ENCODE measurements around the gene LRP2. TPM values are rescaled to one million over a fixed set of nuclear protein-coding genes. Genes with fewer than 3 reads are reported as not detected.
A peak's percentile ranks its signal among the peaks of the same experiment; 100 is the strongest.

Gene LRP2
- total RNA-seq, 1 donor from 2014 or later: 54.2 TPM

DNA sequence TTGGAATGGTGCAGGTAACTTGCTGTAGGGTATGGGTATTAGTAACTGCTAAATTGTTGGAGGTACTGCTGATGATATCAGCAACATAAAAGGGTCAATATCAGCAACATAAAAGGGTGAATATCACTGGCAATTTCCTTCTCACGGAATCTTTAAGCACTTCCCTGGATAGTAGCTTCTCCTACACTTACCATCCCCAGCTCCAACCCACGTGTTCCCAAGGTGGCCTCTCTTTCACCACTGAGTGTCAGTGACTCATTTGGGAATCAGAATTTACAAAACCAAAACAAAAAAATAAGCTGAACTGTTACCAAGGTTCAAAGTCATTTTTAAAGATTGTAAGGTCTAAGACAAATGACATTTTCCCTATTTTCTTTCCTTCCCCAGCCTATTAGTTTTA is 70.8 kb downstream of the LRP2 start:
- peaks cover 9% of the 10 kb centered on the region for H3K4me1 Mint-ChIP-seq
- no peaks in the 10 kb centered on the region for H3K27me3 Mint-ChIP-seq (ENCODE audit: low read depth)
- no peak overlapping the region for H3K4me3 Mint-ChIP-seq

DNA sequence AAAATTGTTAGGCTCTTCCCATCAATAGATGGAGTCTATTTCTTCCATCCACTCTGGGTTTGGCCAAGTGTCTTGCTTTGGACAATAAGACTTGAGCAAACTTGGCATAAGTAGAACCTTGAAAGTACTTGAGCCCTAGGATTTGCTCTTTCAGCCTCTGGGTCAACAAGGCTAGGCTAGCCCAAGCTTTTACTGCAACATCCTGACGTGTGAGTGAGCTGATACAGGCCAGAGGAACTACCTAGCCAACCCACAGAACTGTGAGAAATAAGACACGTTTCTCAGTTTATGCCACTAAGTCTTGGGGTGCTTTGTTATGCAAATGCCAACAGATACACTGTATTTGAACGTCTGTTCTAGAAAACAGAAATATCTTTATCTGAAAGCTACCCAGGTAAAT is 71.9 kb downstream of the LRP2 start:
- Mint-ChIP-seq H3K36me3 (peaks cover 20% of the 10 kb centered on the region), H3K4me3 (no peak overlapping the region), H3K27me3 (ENCODE audit: low read depth) (no peaks in the 10 kb centered on the region), H3K9me3 (no peaks in the 10 kb centered on the region), H3K27ac (no peak overlapping the region), H3K4me1 (peaks cover 15% of the 10 kb centered on the region)
- no peak for DNase-seq (ENCODE audit: low spot score in 2 of 2, unreplicated experiment in 2 of 2)
- TF ChIP-seq, protein P1, sequence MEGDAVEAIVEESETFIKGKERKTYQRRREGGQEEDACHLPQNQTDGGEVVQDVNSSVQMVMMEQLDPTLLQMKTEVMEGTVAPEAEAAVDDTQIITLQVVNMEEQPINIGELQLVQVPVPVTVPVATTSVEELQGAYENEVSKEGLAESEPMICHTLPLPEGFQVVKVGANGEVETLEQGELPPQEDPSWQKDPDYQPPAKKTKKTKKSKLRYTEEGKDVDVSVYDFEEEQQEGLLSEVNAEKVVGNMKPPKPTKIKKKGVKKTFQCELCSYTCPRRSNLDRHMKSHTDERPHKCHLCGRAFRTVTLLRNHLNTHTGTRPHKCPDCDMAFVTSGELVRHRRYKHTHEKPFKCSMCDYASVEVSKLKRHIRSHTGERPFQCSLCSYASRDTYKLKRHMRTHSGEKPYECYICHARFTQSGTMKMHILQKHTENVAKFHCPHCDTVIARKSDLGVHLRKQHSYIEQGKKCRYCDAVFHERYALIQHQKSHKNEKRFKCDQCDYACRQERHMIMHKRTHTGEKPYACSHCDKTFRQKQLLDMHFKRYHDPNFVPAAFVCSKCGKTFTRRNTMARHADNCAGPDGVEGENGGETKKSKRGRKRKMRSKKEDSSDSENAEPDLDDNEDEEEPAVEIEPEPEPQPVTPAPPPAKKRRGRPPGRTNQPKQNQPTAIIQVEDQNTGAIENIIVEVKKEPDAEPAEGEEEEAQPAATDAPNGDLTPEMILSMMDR (IDR thresholded peaks at IDR 0.05; ENCODE audit: unreplicated experiment): no peak

More for the DNA sequence above, 70.8 kb downstream of the LRP2 start:
- peaks cover 20% of the 10 kb centered on the region for H3K36me3 Mint-ChIP-seq
- DNase-seq (ENCODE audit: low spot score in 2 of 2, unreplicated experiment in 2 of 2): no peak
- TF ChIP-seq, protein P1 (IDR thresholded peaks at IDR 0.05; ENCODE audit: unreplicated experiment): no peak
- H3K27ac Mint-ChIP-seq: no peak overlapping the region
- no peaks in the 10 kb centered on the region for H3K9me3 Mint-ChIP-seq

DNA sequence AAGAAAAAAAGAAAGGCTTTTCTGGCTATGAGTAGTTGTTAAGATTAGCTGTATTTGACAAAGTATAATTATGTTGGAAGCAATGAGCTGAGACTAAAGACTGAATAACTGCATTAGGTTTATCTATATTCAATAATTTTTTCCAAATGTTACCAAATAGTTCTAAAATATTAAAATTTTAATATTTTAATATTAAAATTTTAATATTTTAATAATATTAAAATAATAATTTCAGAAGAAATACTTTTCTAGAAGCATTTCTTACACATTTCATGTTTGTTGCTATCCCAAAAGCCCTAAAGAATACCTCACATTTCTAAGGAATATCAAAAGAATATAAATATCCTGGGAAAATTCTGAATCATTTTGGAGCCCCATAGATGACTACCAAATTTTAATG is 74.7 kb downstream of the LRP2 start:
- Mint-ChIP-seq H3K27ac (no peak overlapping the region), H3K36me3 (peaks cover 22% of the 10 kb centered on the region), H3K4me1 (peaks cover 15% of the 10 kb centered on the region), H3K27me3 (ENCODE audit: low read depth) (no peaks in the 10 kb centered on the region), H3K4me3 (no peak overlapping the region), H3K9me3 (no peaks in the 10 kb centered on the region)
- TF ChIP-seq, protein P1 (IDR thresholded peaks at IDR 0.05; ENCODE audit: unreplicated experiment): no peak
- no peak for DNase-seq (ENCODE audit: low spot score in 2 of 2, unreplicated experiment in 2 of 2)

DNA sequence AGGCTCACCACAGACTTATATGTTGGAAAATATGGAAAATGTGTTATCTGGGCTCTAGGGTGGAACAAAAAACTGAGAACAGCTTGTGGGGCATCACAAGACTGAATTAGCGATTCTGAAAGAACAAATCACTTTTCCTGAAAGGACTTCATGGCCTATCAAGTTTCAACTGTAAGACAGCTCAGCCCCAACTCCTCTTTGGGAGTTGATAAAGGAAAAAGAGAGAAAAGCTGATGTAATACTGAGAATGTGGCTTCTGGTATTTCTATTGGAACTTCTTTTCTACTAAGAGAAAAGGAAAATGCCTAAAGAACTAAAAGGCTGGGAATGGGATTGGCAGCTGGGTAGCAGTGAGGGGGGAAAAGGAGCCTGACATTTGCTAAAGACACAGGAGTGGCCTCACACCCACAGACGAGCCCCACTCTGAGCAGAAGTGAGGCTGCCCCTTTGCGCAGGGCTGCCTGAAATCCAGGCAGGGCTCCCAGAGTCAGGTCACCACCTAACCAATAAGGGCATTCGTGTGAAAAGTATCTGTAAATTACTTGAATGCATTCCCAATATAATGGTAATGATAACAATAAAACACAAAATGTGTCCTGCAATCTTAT is 75.6 kb downstream of the LRP2 start:
- DNase-seq (ENCODE audit: low spot score in 2 of 2, unreplicated experiment in 2 of 2): no peak
- peak overlapping the region; percentile 30 for H3K27ac Mint-ChIP-seq
- peaks cover 11% of the 10 kb centered on the region for H3K4me1 Mint-ChIP-seq
- H3K27me3 Mint-ChIP-seq (ENCODE audit: low read depth): no peaks in the 10 kb centered on the region
- no peaks in the 10 kb centered on the region for H3K9me3 Mint-ChIP-seq
- TF ChIP-seq, protein P1 (IDR thresholded peaks at IDR 0.05; ENCODE audit: unreplicated experiment): no peak
- H3K4me3 Mint-ChIP-seq: no peak overlapping the region
- peaks cover 22% of the 10 kb centered on the region for H3K36me3 Mint-ChIP-seq

DNA sequence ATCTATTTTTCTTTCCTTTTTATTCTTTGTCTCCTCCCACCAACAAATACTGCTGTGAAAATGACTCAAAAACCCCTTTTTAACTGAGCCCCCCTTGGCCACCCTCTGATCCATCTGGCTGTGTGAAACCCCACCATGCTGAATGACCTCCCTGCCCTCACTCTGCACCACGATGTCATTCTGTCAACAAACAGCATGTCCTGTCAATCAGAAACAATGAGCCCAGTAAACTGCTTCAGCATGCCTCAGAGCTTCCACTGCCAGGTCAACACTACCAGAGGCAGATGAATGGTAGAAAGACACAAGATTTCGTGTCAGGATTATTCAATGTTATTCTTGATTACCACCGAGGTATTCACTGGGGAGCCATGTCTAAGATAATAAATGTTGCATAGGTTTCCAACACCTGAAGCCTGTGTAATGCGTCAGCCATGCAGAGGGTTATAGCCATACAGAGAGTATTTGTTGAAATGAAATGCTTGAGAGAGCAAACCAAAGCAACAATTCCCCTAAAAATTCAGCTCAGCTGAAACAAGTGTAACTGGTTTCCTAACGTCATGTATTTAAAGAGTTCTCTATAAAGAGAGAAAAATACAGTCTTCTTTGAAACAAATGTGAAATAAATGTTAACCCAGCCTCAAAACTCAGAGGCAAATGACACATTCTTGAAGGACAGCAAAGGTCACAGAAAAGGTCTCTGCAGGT is 76.7 kb downstream of the LRP2 start:
- H3K4me3 Mint-ChIP-seq: no peak overlapping the region
- H3K27ac Mint-ChIP-seq: no peak overlapping the region
- H3K27me3 Mint-ChIP-seq (ENCODE audit: low read depth): no peaks in the 10 kb centered on the region
- H3K36me3 Mint-ChIP-seq: peaks cover 24% of the 10 kb centered on the region
- TF ChIP-seq, protein P1 (IDR thresholded peaks at IDR 0.05; ENCODE audit: unreplicated experiment): no peak
- DNase-seq (ENCODE audit: low spot score in 2 of 2, unreplicated experiment in 2 of 2): no peak
- H3K4me1 Mint-ChIP-seq: peaks cover 7% of the 10 kb centered on the region
- no peaks in the 10 kb centered on the region for H3K9me3 Mint-ChIP-seq

Measured in mesothelial cell of epicardium (in vitro differentiated cells).